ENCODE results near the gene IFNA2.

DNA sequence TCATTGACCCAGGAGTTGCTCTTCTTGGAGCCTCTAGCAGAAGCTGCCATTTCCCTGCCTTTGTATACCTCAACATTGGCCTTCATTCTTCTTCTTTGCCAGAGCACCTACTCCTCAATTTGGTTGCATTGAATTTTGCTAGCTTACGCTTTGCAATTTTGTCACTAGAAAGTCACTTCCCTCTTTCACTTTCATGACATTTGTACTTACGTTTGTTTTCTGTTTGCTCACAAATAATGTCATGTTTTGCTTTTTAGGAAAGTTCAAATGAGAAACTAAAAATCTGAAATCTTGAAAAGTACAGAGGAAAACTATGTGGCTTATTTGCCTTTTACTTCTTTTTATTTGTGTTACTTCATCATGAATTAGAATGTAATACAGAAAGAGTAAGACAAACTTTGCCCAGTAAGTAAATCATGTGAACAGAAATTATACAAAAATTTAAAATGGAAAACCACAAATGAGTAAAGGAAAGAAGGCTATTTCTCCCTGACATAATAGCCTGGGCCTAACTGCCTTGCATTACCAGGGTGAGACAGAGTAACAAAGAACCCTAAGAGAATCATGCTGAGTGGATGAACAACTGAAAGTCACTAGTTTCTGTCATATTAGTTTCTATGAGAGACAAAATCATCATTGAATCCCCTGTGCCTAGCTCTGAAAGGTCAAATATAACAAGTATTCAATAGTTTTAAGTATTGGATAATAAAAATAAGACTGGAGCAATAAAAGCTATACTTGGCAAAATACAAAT is 47.7 kb upstream of the IFNA2 start:
- TF ChIP-seq, protein P1, sequence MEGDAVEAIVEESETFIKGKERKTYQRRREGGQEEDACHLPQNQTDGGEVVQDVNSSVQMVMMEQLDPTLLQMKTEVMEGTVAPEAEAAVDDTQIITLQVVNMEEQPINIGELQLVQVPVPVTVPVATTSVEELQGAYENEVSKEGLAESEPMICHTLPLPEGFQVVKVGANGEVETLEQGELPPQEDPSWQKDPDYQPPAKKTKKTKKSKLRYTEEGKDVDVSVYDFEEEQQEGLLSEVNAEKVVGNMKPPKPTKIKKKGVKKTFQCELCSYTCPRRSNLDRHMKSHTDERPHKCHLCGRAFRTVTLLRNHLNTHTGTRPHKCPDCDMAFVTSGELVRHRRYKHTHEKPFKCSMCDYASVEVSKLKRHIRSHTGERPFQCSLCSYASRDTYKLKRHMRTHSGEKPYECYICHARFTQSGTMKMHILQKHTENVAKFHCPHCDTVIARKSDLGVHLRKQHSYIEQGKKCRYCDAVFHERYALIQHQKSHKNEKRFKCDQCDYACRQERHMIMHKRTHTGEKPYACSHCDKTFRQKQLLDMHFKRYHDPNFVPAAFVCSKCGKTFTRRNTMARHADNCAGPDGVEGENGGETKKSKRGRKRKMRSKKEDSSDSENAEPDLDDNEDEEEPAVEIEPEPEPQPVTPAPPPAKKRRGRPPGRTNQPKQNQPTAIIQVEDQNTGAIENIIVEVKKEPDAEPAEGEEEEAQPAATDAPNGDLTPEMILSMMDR (IDR thresholded peaks at IDR 0.05; ENCODE audit: poor library complexity), result no peak
- no peak for TF ChIP-seq EZH2 (IDR thresholded peaks at IDR 0.05; ENCODE audit: borderline replicate concordance)
